ENCODE data around the gene SEH1L.

Gene SEH1L

GRCh38 chr18:13036622-13037320 is 89.0 kb downstream of the SEH1L start:
- no peak for DNase-seq

Measured in right kidney (tissue), 1 donor.